OCI-LY3 (cell line): Measurements from ENCODE around the gene STAT3.

ENCODE experiments used
- H2AFZ ChIP-seq: fragments of 200-600, 300-600 bp; shearing (Covaris generic); 2 replicates; pipeline ENCODE4 v1.6.0; 2014; ENCODE audit warnings: antibody characterized with exemption, low read depth, low read length
- H3K27ac ChIP-seq: fragments of 200-600, 300-600 bp; sonication (generic); 2 replicates; pipeline ENCODE4 v1.5.1; 2014; ENCODE audit warnings: mild to moderate bottlenecking, low read length, moderate library complexity, mixed read lengths
- H3K27me3 ChIP-seq: fragments of 200-600, 300-600 bp; sonication (generic); 2 replicates; pipeline ENCODE4 v1.6.1; 2014; ENCODE audit warnings: low read depth, low read length, mixed read lengths
- H3K36me3 ChIP-seq: fragments of 200-600, 300-600 bp; sonication (generic); replicated peaks from 2 replicates; pipeline ENCODE3; 2014; ENCODE audit warnings: low read depth, low read length, mixed read lengths
- H3K4me1 ChIP-seq: fragments of 300-600, 200-600 bp; sonication (generic); 2 replicates; pipeline ENCODE4 v1.6.1; 2014; ENCODE audit warnings: low read length, mixed read lengths
- H3K4me2 ChIP-seq: fragments of 200-600, 300-600 bp; sonication (generic); 2 replicates; pipeline ENCODE4 v1.6.1; 2014; ENCODE audit warnings: low read length, mixed read lengths
- H3K4me3 ChIP-seq: fragments of 300-600, 200-600 bp; sonication (generic); 2 replicates; pipeline ENCODE4 v1.5.1; 2014; ENCODE audit warnings: antibody characterized with exemption, mild to moderate bottlenecking, low read length, moderate library complexity
- H3K79me2 ChIP-seq: fragments of 300-600, 200-600 bp; shearing (Covaris generic); 2 replicates; pipeline ENCODE4 v1.6.1; 2014; ENCODE audit warnings: mild to moderate bottlenecking, low read length, mixed read lengths
- H3K9ac ChIP-seq: fragments of 300-600, 200-600 bp; shearing (Covaris generic); 2 replicates; pipeline ENCODE4 v1.6.0; 2014; ENCODE audit warnings: mild to moderate bottlenecking, low read length, moderate library complexity
- H3K9me3 ChIP-seq: fragments of 200-600, 300-600 bp; shearing (Covaris generic); 2 replicates; pipeline ENCODE4 v1.6.1; 2014; ENCODE audit warnings: low read length, mixed read lengths; ENCODE audit not compliant: insufficient read depth
- H4K20me1 ChIP-seq: fragments of 200-600, 300-600 bp; sonication (generic); 2 replicates; pipeline ENCODE4 v1.6.1; 2016; ENCODE audit warnings: low read length, mixed read lengths; ENCODE audit not compliant: insufficient read depth
- EZH2phosphoT487 ChIP-seq: fragments of 200-600 bp; shearing (Covaris generic); IDR thresholded peaks from 2 replicates; pipeline ENCODE4 v1.6.1; 2018; ENCODE audit warnings: antibody characterized with exemption, mixed run types, low read depth
- TF ChIP-seq, protein P1 (sequence below): fragments of 200-600, 300-600 bp; sonication (generic); IDR thresholded peaks from 2 replicates; pipeline ENCODE4 v1.5.1; 2014; ENCODE audit warnings: antibody characterized with exemption, low read length, low read depth

Gene STAT3

DNA sequence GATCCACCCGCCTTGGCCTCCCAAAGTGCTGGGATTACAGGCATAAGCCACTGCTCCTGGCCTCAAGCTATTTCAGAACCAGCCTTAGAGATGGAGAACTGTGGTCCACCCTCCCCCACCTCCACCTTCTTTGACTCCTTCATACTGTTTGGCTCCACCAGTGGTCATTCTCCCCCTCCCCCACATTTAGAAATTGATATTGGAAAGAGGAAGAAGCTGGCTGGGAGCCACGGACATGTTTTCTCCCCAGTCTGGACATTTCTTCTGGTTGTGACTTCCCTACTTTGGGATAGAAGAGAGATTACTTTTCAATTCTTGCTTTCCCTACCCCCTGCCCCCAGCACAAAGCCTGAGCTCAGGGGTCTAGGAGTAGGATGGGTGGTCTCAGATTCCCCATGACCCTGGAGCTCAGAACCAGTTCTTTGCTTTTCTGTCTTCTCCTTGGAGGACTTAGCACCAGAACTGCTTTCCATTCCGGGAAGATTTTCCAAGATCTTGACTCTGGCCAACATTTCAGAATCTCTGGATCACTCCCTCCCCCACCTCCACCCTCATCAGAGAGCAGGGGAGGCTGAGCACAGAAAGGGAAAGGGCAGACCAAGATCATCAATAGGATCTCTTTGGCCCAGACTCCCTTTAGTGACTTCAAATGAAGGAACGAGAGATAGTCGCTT lies 18.5 kb upstream of the STAT3 start:
- H3K79me2 ChIP-seq = no peaks in the 10 kb centered on the region
- H3K27ac ChIP-seq = no peak overlapping the region
- H3K36me3 ChIP-seq = no peaks in the 10 kb centered on the region

DNA sequence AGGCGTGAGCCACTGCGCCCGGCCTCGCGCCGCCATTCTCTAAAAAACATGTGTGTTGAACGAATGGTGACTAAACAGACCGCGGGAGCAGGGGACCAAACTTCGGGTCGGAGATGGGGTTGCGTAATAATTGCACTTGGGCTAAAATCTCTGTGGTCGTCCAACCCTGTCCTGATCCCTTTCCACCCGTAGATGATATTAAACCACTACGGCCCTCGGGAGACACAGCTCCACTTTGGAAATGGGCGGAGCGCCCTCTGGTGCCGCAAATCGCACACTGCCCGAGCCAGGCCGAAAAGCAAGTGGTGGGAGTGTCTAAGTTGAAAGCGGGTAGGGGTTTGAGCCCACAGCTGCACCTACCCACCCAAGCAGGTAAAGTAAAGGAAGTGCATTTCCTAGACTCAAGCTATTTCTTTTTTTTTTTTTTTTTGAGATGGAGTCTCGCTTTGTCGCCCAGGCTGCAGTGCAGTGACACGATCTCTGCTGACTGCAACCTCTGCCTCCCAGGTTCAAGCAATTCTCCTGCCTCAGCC lies 17.8 kb upstream of the STAT3 start:
- no peak overlapping the region for H3K9ac ChIP-seq
- H3K4me1 ChIP-seq = peaks cover 61% of the 10 kb centered on the region
- H3K27ac ChIP-seq = no peak overlapping the region
- no peaks in the 10 kb centered on the region for H3K79me2 ChIP-seq
- H3K4me2 ChIP-seq = peak overlapping the region; percentile 37
- H3K27me3 ChIP-seq = peaks cover 6% of the 10 kb centered on the region
- H4K20me1 ChIP-seq = no peaks in the 10 kb centered on the region
- no peaks in the 10 kb centered on the region for H3K36me3 ChIP-seq
- TF ChIP-seq, protein P1, sequence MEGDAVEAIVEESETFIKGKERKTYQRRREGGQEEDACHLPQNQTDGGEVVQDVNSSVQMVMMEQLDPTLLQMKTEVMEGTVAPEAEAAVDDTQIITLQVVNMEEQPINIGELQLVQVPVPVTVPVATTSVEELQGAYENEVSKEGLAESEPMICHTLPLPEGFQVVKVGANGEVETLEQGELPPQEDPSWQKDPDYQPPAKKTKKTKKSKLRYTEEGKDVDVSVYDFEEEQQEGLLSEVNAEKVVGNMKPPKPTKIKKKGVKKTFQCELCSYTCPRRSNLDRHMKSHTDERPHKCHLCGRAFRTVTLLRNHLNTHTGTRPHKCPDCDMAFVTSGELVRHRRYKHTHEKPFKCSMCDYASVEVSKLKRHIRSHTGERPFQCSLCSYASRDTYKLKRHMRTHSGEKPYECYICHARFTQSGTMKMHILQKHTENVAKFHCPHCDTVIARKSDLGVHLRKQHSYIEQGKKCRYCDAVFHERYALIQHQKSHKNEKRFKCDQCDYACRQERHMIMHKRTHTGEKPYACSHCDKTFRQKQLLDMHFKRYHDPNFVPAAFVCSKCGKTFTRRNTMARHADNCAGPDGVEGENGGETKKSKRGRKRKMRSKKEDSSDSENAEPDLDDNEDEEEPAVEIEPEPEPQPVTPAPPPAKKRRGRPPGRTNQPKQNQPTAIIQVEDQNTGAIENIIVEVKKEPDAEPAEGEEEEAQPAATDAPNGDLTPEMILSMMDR = peak; percentile 92
- TF ChIP-seq EZH2phosphoT487 = no peak
- no peaks in the 10 kb centered on the region for H3K9me3 ChIP-seq
- no peak overlapping the region; the same call in 1 of the 2 replicates for H3K4me3 ChIP-seq
- H2AFZ ChIP-seq = no peak overlapping the region

More for the DNA sequence above, 18.5 kb upstream of the STAT3 start:
- no peak overlapping the region for H3K9ac ChIP-seq
- no peak overlapping the region for H2AFZ ChIP-seq
- H3K4me2 ChIP-seq = peak overlapping the region; percentile 37
- H3K27me3 ChIP-seq = peaks cover 6% of the 10 kb centered on the region
- peaks cover 67% of the 10 kb centered on the region for H3K4me1 ChIP-seq
- no peaks in the 10 kb centered on the region for H3K9me3 ChIP-seq
- H3K4me3 ChIP-seq = no peak overlapping the region
- TF ChIP-seq, protein P1 = no peak
- no peak for TF ChIP-seq EZH2phosphoT487
- no peaks in the 10 kb centered on the region for H4K20me1 ChIP-seq

DNA sequence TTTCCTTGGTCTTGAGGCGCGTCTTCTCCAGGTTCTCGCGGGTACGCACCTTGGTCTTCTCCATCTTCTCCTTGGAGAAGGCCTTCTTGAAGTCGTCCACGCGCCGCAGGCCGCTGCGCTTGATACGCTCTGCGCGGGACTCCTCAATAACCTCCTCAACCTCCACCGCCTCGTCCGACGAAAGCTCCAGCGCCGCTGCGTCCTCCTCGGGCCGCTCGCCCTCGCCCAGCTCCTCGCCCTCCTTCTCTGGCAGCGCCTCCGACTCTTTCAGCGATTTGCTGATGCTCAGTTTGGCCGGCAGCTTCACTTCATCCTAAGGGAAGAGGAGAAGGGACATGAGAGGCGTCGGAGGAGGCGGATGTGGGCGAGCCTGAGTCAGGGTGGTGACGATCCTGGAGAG lies 16.8 kb upstream of the STAT3 start:
- Histone ChIP-seq H3K9ac (no peak overlapping the region), H3K36me3 (no peaks in the 10 kb centered on the region), H3K79me2 (no peaks in the 10 kb centered on the region), H2AFZ (no peak overlapping the region), H3K27ac (no peak overlapping the region), H3K4me3 (no peak overlapping the region), H3K27me3 (peaks cover 6% of the 10 kb centered on the region), H3K4me1 (peaks cover 57% of the 10 kb centered on the region), H3K4me2 (no peak overlapping the region), H3K9me3 (no peaks in the 10 kb centered on the region), H4K20me1 (no peaks in the 10 kb centered on the region)
- TF ChIP-seq EZH2phosphoT487 = no peak
- TF ChIP-seq, protein P1 = no peak

DNA sequence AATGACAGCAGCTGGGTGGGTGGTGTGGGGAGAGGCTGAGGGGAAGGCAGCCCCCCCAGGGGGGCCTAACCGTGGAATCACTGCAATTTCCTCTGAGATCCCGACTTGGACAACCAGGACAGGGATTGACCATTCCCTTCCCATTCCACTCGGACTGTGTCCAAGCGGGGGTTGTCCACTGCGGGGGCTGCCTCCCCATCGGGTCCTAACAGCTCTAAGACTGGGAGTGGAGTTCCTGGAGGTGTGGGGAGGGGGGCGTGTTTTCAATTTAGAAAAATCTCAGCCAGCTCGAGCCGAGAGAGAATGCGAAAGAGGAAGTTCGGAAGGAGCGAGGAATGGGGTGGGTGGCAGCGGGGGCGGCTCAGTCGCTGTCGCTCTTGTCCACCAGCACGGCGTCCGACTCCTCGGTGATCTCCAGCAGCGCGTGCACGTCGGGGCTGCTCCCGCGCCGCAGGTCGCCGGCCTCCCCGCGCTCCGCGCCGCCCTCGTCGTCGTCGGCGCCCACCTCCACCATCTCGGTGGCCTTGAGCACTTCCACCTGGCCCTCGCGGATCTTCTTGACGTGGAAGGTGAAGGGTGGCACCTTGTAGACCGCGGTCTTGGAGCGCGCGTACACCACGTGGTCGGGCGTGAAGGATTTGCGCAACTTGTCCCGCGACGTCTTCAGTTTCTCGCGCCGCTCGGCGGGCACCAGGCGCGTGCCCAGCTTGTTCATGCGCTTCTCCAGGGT lies 16.2 kb upstream of the STAT3 start:
- Histone ChIP-seq H3K27me3 (peaks cover 6% of the 10 kb centered on the region), H3K36me3 (no peaks in the 10 kb centered on the region), H2AFZ (no peak overlapping the region), H4K20me1 (no peaks in the 10 kb centered on the region), H3K4me3 (no peak overlapping the region), H3K9me3 (no peaks in the 10 kb centered on the region), H3K4me2 (no peak overlapping the region), H3K4me1 (peaks cover 56% of the 10 kb centered on the region), H3K79me2 (no peaks in the 10 kb centered on the region), H3K27ac (no peak overlapping the region), H3K9ac (no peak overlapping the region)
- no peak for TF ChIP-seq EZH2phosphoT487
- TF ChIP-seq, protein P1 = no peak
